Adipocyte (in vitro differentiated cells): Measurements from ENCODE around the gene BNIP3.
"Not testable (repeated sequence)": the region's sequence is repeated elsewhere in the genome, so short reads cannot be mapped to it uniquely, and the experiment has no call there.

ENCODE experiments used
- DNase-seq: peaks from one replicate; pipeline ENCODE4 v3.0.0-alpha.2; 2015; ENCODE audit warnings: low read depth
- H3K27me3 ChIP-seq: replicated peaks from 2 replicates; pipeline ENCODE4 v1.7.0; 2013; ENCODE audit warnings: mild to moderate bottlenecking, low read length, moderate library complexity; ENCODE audit not compliant: control insufficient read depth, insufficient read depth
- H3K36me3 ChIP-seq: 2 replicates; pipeline ENCODE4 v1.7.0; 2013; ENCODE audit warnings: low read length, mild to moderate bottlenecking, moderate library complexity; ENCODE audit not compliant: control insufficient read depth, insufficient read depth, severe bottlenecking
- H3K4me1 ChIP-seq: 2 replicates; pipeline ENCODE4 v1.7.0; 2013; ENCODE audit warnings: mild to moderate bottlenecking, low read length, moderate library complexity; ENCODE audit not compliant: control insufficient read depth, insufficient read depth
- H3K4me3 ChIP-seq: 2 replicates; pipeline ENCODE4 v1.7.0; 2013; ENCODE audit warnings: mild to moderate bottlenecking, low read length, moderate library complexity
- H3K9ac ChIP-seq: 2 replicates; pipeline ENCODE4 v1.7.0; 2013; ENCODE audit warnings: mild to moderate bottlenecking, low read length, moderate library complexity
- H3K9me3 ChIP-seq: 2 replicates; pipeline ENCODE4 v1.7.0; 2013; ENCODE audit warnings: mild to moderate bottlenecking, low read length, moderate library complexity; ENCODE audit not compliant: control insufficient read depth

Gene BNIP3

GRCh38 chr10:131986851-131987250 lies 5.1 kb upstream of the BNIP3 start:
- not testable (repeated sequence) for H3K4me1 ChIP-seq, H3K9me3 ChIP-seq, H3K9ac ChIP-seq, H3K27me3 ChIP-seq, H3K4me3 ChIP-seq, H3K36me3 ChIP-seq, DNase-seq

GRCh38 chr10:131983780-131984179 lies 2.1 kb upstream of the BNIP3 start:
- Histone ChIP-seq H3K27me3 (no peaks in the 10 kb centered on the region), H3K4me3 (no peak overlapping the region), H3K9ac (no peak overlapping the region), H3K9me3 (no peaks in the 10 kb centered on the region), H3K4me1 (peaks cover 9% of the 10 kb centered on the region), H3K36me3 (no peaks in the 10 kb centered on the region)
- DNase-seq = peak; percentile 78

- peaks cover 2% of the 10 kb centered on the region for H3K36me3 ChIP-seq
- peaks cover 16% of the 10 kb centered on the region for H3K4me1 ChIP-seq
- H3K27me3 ChIP-seq = no peaks in the 10 kb centered on the region
- H3K9me3 ChIP-seq = no peaks in the 10 kb centered on the region
- peak overlapping the region; percentile 87 for H3K9ac ChIP-seq
- no peak for DNase-seq
- peak overlapping the region; percentile 94 for H3K4me3 ChIP-seq
Measured at GRCh38 chr10:131982796-131983195, 1.1 kb upstream of the BNIP3 start.

- H3K9ac ChIP-seq = peak overlapping the region; percentile 87
- no peaks in the 10 kb centered on the region for H3K9me3 ChIP-seq
- peaks cover 5% of the 10 kb centered on the region for H3K36me3 ChIP-seq
- H3K4me1 ChIP-seq = peaks cover 16% of the 10 kb centered on the region
- peak overlapping the region; percentile 94 for H3K4me3 ChIP-seq
- peak; percentile 36 for DNase-seq
- H3K27me3 ChIP-seq = no peaks in the 10 kb centered on the region
Measured at GRCh38 chr10:131982185-131982756, 548 bp upstream of the BNIP3 start.

- Histone ChIP-seq H3K4me3 (peak overlapping the region; percentile 94), H3K9me3 (no peaks in the 10 kb centered on the region), H3K9ac (peak overlapping the region; percentile 94), H3K27me3 (no peaks in the 10 kb centered on the region), H3K4me1 (peaks cover 16% of the 10 kb centered on the region), H3K36me3 (peaks cover 10% of the 10 kb centered on the region)
- peak; percentile 56 for DNase-seq
Measured at GRCh38 chr10:131980761-131981428, 828 bp downstream of the BNIP3 start.

- DNase-seq = no peak
- Histone ChIP-seq H3K36me3 (peaks cover 14% of the 10 kb centered on the region), H3K4me1 (peaks cover 16% of the 10 kb centered on the region), H3K4me3 (peak overlapping the region; percentile 94), H3K9ac (peak overlapping the region; percentile 94), H3K9me3 (no peaks in the 10 kb centered on the region), H3K27me3 (no peaks in the 10 kb centered on the region)
Measured at GRCh38 chr10:131980321-131980720, 1.4 kb downstream of the BNIP3 start.

GRCh38 chr10:131979821-131980270 lies 1.9 kb downstream of the BNIP3 start:
- peak overlapping the region; percentile 94 for H3K4me3 ChIP-seq
- H3K9me3 ChIP-seq = no peaks in the 10 kb centered on the region
- no peaks in the 10 kb centered on the region for H3K27me3 ChIP-seq
- peaks cover 14% of the 10 kb centered on the region for H3K36me3 ChIP-seq
- H3K9ac ChIP-seq = peak overlapping the region; percentile 94
- peaks cover 16% of the 10 kb centered on the region for H3K4me1 ChIP-seq
- peak; percentile 77 for DNase-seq

- DNase-seq = no peak
- Histone ChIP-seq H3K4me1 (peaks cover 16% of the 10 kb centered on the region), H3K9ac (peak overlapping the region; percentile 94), H3K4me3 (peak overlapping the region; percentile 94), H3K9me3 (no peaks in the 10 kb centered on the region), H3K27me3 (no peaks in the 10 kb centered on the region), H3K36me3 (peaks cover 15% of the 10 kb centered on the region)
Measured at GRCh38 chr10:131979336-131979735, 2.4 kb downstream of the BNIP3 start.

- H3K4me1 ChIP-seq = peaks cover 16% of the 10 kb centered on the region
- H3K4me3 ChIP-seq = peak overlapping the region; percentile 94
- no peak for DNase-seq
- no peaks in the 10 kb centered on the region for H3K9me3 ChIP-seq
- H3K9ac ChIP-seq = no peak overlapping the region
- peaks cover 20% of the 10 kb centered on the region for H3K36me3 ChIP-seq
- H3K27me3 ChIP-seq = no peaks in the 10 kb centered on the region
Measured at GRCh38 chr10:131978851-131979250, 2.9 kb downstream of the BNIP3 start.

- H3K4me3 ChIP-seq = peak overlapping the region; percentile 94
- H3K9me3 ChIP-seq = no peaks in the 10 kb centered on the region
- H3K27me3 ChIP-seq = no peaks in the 10 kb centered on the region
- no peak overlapping the region for H3K9ac ChIP-seq
- H3K36me3 ChIP-seq = peaks cover 24% of the 10 kb centered on the region
- DNase-seq = no peak
- H3K4me1 ChIP-seq = peaks cover 18% of the 10 kb centered on the region
Measured at GRCh38 chr10:131978366-131978765, 3.4 kb downstream of the BNIP3 start.

GRCh38 chr10:131977323-131978096 lies 4.2 kb downstream of the BNIP3 start:
- Histone ChIP-seq H3K4me3 (no peak overlapping the region), H3K9me3 (no peaks in the 10 kb centered on the region), H3K27me3 (no peaks in the 10 kb centered on the region), H3K36me3 (peaks cover 33% of the 10 kb centered on the region), H3K9ac (no peak overlapping the region), H3K4me1 (peaks cover 27% of the 10 kb centered on the region)
- no peak for DNase-seq
